H1 (cell line): ENCODE measurements around the gene C20orf96. TPM values are rescaled to one million over a fixed set of nuclear protein-coding genes. Genes with fewer than 3 reads are reported as not detected.

Experiments
- CTCF ChIA-PET: fragments of 300-600 bp; sonication (Branson Sonifier 250); formaldehyde crosslinking; loops from one replicate; lab custom pipeline; 2021; ENCODE audit not compliant: partially characterized antibody; lab: Charles Lee
- POLR2A ChIA-PET: fragments of 300-600 bp; sonication (Branson Sonifier 250); formaldehyde crosslinking; loops from one replicate; lab custom pipeline; 2021; ENCODE audit warnings: inconsistent platforms; ENCODE audit not compliant: partially characterized antibody; lab: Charles Lee
- DNase-seq, 2 experiments: peaks; one replicate each; pipeline versions ENCODE4 v3.0.0 to v3.0.0-alpha.2; 2010 to 2022; ENCODE audit warnings: low spot score in 2 of 2, low read depth in 1 of 2, mixed read lengths in 1 of 2
- FAIRE-seq: peaks from 2 replicates; lab custom pipeline; 2011; peaks lifted over from hg19 to GRCh38; lab: Jason Lieb, UNC
- H2AFZ ChIP-seq: 2 replicates; pipeline ENCODE4 v1.8.1; 2012; ENCODE audit warnings: low read length, inconsistent platforms
- H2AK5ac ChIP-seq: 2 replicates; pipeline ENCODE4 v1.6.1; 2013; ENCODE audit warnings: low read depth, low read length
- H2BK120ac ChIP-seq: replicated peaks from 2 replicates; pipeline ENCODE3; 2013; ENCODE audit warnings: low read depth, low read length, inconsistent platforms
- H2BK12ac ChIP-seq: 2 replicates; pipeline ENCODE4 v1.6.1; 2013; ENCODE audit warnings: low read depth, low read length
- H2BK15ac ChIP-seq: 2 replicates; pipeline ENCODE4 v1.6.1; 2013; ENCODE audit warnings: low read length
- H2BK20ac ChIP-seq: 2 replicates; pipeline ENCODE4 v1.6.1; 2013; ENCODE audit warnings: low read length
- H2BK5ac ChIP-seq: 2 replicates; pipeline ENCODE4 v1.6.1; 2013; ENCODE audit warnings: low read depth, low read length
- H3K14ac ChIP-seq: 2 replicates; pipeline ENCODE4 v1.6.1; 2013; ENCODE audit warnings: inconsistent platforms; ENCODE audit not compliant: insufficient read length
- H3K18ac ChIP-seq: 2 replicates; pipeline ENCODE4 v1.6.1; 2013; ENCODE audit warnings: low read length; ENCODE audit errors: extremely low read depth
- H3K23ac ChIP-seq: 2 replicates; pipeline ENCODE4 v1.6.1; 2013; ENCODE audit warnings: inconsistent platforms; ENCODE audit not compliant: insufficient read length
- H3K23me2 ChIP-seq: 2 replicates; pipeline ENCODE4 v1.6.1; 2013; ENCODE audit warnings: low read depth, low read length
- H3K27ac ChIP-seq: 2 replicates; pipeline ENCODE4 v1.6.1; 2011; ENCODE audit warnings: low read depth, low read length, inconsistent platforms
- H3K27me3 ChIP-seq, 4 experiments: replicated peaks in 1 of 4; 1 replicate in 1 of 4; 2 replicates in 3 of 4; pipeline versions ENCODE4 v1.6.1 to v1.8.1; 2011 to 2013; ENCODE audit warnings: low read length in 3 of 4, mild to moderate bottlenecking in 3 of 4, inconsistent platforms in 2 of 4, mixed read lengths in 2 of 4, moderate library complexity in 1 of 4; ENCODE audit not compliant: control insufficient read depth in 3 of 4, insufficient read depth in 3 of 4; ENCODE audit errors: extremely low read depth in 1 of 4
- H3K36me3 ChIP-seq, 4 experiments: 2 replicates each; pipeline versions ENCODE4 v1.6.1 to v1.8.1; 2011 to 2013; ENCODE audit warnings: mild to moderate bottlenecking in 4 of 4, low read length in 3 of 4, moderate library complexity in 2 of 4, control low read depth in 1 of 4, inconsistent platforms in 1 of 4; ENCODE audit not compliant: insufficient read depth in 4 of 4, control insufficient read depth in 2 of 4
- H3K4ac ChIP-seq: replicated peaks from 2 replicates; pipeline ENCODE3; 2013; ENCODE audit warnings: low read length, low read depth, mixed read lengths, inconsistent platforms; ENCODE audit not compliant: insufficient read length
- H3K4me1 ChIP-seq, 4 experiments: replicated peaks in 1 of 4; 1 replicate in 1 of 4; 2 replicates in 3 of 4; pipeline versions ENCODE4 v1.6.1 to v1.8.1; 2011 to 2013; ENCODE audit warnings: low read length in 3 of 4, inconsistent platforms in 2 of 4, mixed read lengths in 1 of 4; ENCODE audit not compliant: insufficient read depth in 4 of 4, control insufficient read depth in 3 of 4
- H3K4me2 ChIP-seq, 2 experiments: 2 replicates each; pipeline versions ENCODE4 v1.6.1 to v1.8.1; 2011 to 2013; ENCODE audit warnings: low read depth in 2 of 2, low read length in 2 of 2, control low read depth in 1 of 2, inconsistent platforms in 1 of 2, mild to moderate bottlenecking in 1 of 2; ENCODE audit not compliant: insufficient read depth in 1 of 2
- H3K4me3 ChIP-seq, 4 experiments: fragments of 200-600, 300-600 bp in 1 of 4; sonication (generic), shearing (Covaris generic), sonication (Bioruptor Twin) in 1 of 4; 2 replicates each; pipeline versions ENCODE4 v1.5.1 to v1.8.1; 2011 to 2016; ENCODE audit warnings: low read length in 4 of 4, low read depth in 3 of 4, control low read depth in 2 of 4, inconsistent platforms in 2 of 4, mild to moderate bottlenecking in 2 of 4, mixed read lengths in 1 of 4, moderate library complexity in 1 of 4; ENCODE audit not compliant: insufficient read depth in 2 of 4; ENCODE audit errors: extremely low read depth in 1 of 4
- H3K56ac ChIP-seq: replicated peaks from 2 replicates; pipeline ENCODE3; 2013; ENCODE audit warnings: low read depth, mild to moderate bottlenecking, mixed read lengths, low read length, inconsistent platforms; ENCODE audit not compliant: insufficient read length
- H3K79me1 ChIP-seq: 2 replicates; pipeline ENCODE4 v1.6.1; 2013; ENCODE audit warnings: low read depth, low read length, control low read depth
- H3K79me2 ChIP-seq, 2 experiments: 2 replicates each; pipeline versions ENCODE4 v1.6.1 to v1.8.1; 2012 to 2013; ENCODE audit warnings: low read length in 2 of 2, mild to moderate bottlenecking in 2 of 2, inconsistent platforms in 1 of 2; ENCODE audit not compliant: insufficient read depth in 2 of 2, control insufficient read depth in 1 of 2
- H3K9ac ChIP-seq, 4 experiments: replicated peaks in 1 of 4; 1 replicate in 1 of 4; 2 replicates in 3 of 4; pipeline versions ENCODE4 v1.6.1 to v1.8.1; 2011 to 2013; ENCODE audit warnings: low read depth in 3 of 4, low read length in 3 of 4, control low read depth in 2 of 4, mild to moderate bottlenecking in 2 of 4, moderate library complexity in 2 of 4, inconsistent platforms in 1 of 4; ENCODE audit errors: extremely low read depth in 1 of 4
- H3K9me3 ChIP-seq, 2 experiments: 2 replicates each; pipeline versions ENCODE4 v1.6.1 to v1.8.1; 2012 to 2013; ENCODE audit warnings: mild to moderate bottlenecking in 2 of 2, moderate library complexity in 2 of 2, control low read depth in 1 of 2, inconsistent platforms in 1 of 2, low read depth in 1 of 2, low read length in 1 of 2, mixed read lengths in 1 of 2; ENCODE audit not compliant: insufficient read depth in 2 of 2
- H4K20me1 ChIP-seq, 2 experiments: replicated peaks in 1 of 2; 2 replicates each; pipeline versions ENCODE3 to v1.8.1; 2011 to 2013; ENCODE audit warnings: inconsistent platforms in 2 of 2, low read length in 2 of 2, mild to moderate bottlenecking in 1 of 2; ENCODE audit not compliant: insufficient read depth in 2 of 2, control insufficient read depth in 1 of 2
- H4K5ac ChIP-seq: 2 replicates; pipeline ENCODE4 v1.6.1; 2013; ENCODE audit warnings: low read length, low read depth, mixed read lengths, inconsistent platforms; ENCODE audit not compliant: insufficient read length
- H4K8ac ChIP-seq: 2 replicates; pipeline ENCODE4 v1.8.0; 2013; ENCODE audit warnings: mild to moderate bottlenecking, moderate library complexity, low read length, inconsistent platforms; ENCODE audit not compliant: insufficient read depth; ENCODE audit errors: extremely low read depth
- H4K91ac ChIP-seq: replicated peaks from 2 replicates; pipeline ENCODE3; 2013; ENCODE audit warnings: low read length, mixed read lengths, inconsistent platforms; ENCODE audit not compliant: insufficient read length
- CHD1 ChIP-seq: IDR thresholded peaks from 2 replicates; pipeline ENCODE4 v1.6.1; 2012; ENCODE audit warnings: low read depth, low read length, improper control_type of control experiment
- CTBP2 ChIP-seq: IDR thresholded peaks from 2 replicates; pipeline ENCODE4 v1.7.0; 2011; ENCODE audit warnings: borderline replicate concordance, mild to moderate bottlenecking, moderate library complexity, mixed read lengths, low read length; ENCODE audit not compliant: insufficient read depth, insufficient read length
- KDM4A ChIP-seq: IDR thresholded peaks from one replicate; pipeline ENCODE4 v1.7.1; 2012; ENCODE audit warnings: low read depth, mild to moderate bottlenecking, moderate library complexity, low read length, inconsistent platforms; ENCODE audit not compliant: severe bottlenecking
- RFX5 ChIP-seq: IDR thresholded peaks from 2 replicates; pipeline ENCODE4 v1.6.1; 2011; ENCODE audit warnings: low read depth, low read length, improper control_type of control experiment, borderline replicate concordance
- SIRT6 ChIP-seq: IDR thresholded peaks from one replicate; pipeline ENCODE4 v1.7.1; 2012; ENCODE audit warnings: low read length, inconsistent platforms
- SP2 ChIP-seq: IDR thresholded peaks from 2 replicates; pipeline ENCODE4 v1.6.1; 2012; ENCODE audit warnings: mild to moderate bottlenecking, low read length, inconsistent platforms
- TBP ChIP-seq: IDR thresholded peaks from 2 replicates; pipeline ENCODE4 v1.6.1; 2011; ENCODE audit warnings: low read depth, low read length, improper control_type of control experiment
- ZNF274 ChIP-seq: IDR thresholded peaks from 2 replicates; pipeline ENCODE4 v1.7.0; 2012; ENCODE audit warnings: low read length, borderline replicate concordance; ENCODE audit errors: extremely low read depth
- WGBS, 2 experiments: shearing (Covaris generic) in 1 of 2; methylation state at CpG; one replicate each; pipeline versions ENCODE4 v1.1.6 to v1.1.7; 2013 to 2015; ENCODE audit warnings: low lambda C conversion rate in 2 of 2, mixed read lengths in 2 of 2, inconsistent platforms in 1 of 2, low coverage in 1 of 2, missing lambda C conversion rate in 1 of 2; ENCODE audit not compliant: insufficient replicate concordance in 2 of 2, insufficient coverage in 1 of 2, insufficient read length in 1 of 2; ENCODE audit errors: extremely low coverage in 1 of 2, missing lambda C conversion rate in 1 of 2; 5-methylcytosine and 5-hydroxymethylcytosine counted together
- polyA plus RNA-seq, 7 experiments: library from polyadenylated mRNA; depleted of rRNA in 3 of 7; stranded (reverse) in 5 of 7; unstranded in 2 of 7; fragments of >200 nt in 5 of 7; fragments of 200-250 nt in 2 of 7; gene quantifications; 1 replicate in 5 of 7; 2 replicates in 1 of 7; 4 replicates in 1 of 7; pipeline versions ENCODE4 v1.2.1 to v1.2.3, GENCODE V29; 2011 to 2013; ENCODE audit warnings: missing spikeins in 2 of 7, mixed read lengths in 2 of 7
- total RNA-seq: library from RNA; stranded (reverse); fragmentation: NEBNext Ultra II Directional; extraction: Animal tissue kit (Norgen Biotek cat#: 25700); gene quantifications from 2 replicates; pipeline ENCODE4 v1.2.1, GENCODE V29; 2021
- TF ChIP-seq, protein P1 (sequence below): IDR thresholded peaks from 2 replicates; pipeline ENCODE4 v1.6.1; 2012; ENCODE audit warnings: low read length, inconsistent platforms

C20orf96 gene
- total and polyA plus RNA-seq, 2 of the 8 experiments (the other 6 are each of a cell fraction or from before 2014, with no cell fraction given) = 19.2 to 21.0 TPM

DNA sequence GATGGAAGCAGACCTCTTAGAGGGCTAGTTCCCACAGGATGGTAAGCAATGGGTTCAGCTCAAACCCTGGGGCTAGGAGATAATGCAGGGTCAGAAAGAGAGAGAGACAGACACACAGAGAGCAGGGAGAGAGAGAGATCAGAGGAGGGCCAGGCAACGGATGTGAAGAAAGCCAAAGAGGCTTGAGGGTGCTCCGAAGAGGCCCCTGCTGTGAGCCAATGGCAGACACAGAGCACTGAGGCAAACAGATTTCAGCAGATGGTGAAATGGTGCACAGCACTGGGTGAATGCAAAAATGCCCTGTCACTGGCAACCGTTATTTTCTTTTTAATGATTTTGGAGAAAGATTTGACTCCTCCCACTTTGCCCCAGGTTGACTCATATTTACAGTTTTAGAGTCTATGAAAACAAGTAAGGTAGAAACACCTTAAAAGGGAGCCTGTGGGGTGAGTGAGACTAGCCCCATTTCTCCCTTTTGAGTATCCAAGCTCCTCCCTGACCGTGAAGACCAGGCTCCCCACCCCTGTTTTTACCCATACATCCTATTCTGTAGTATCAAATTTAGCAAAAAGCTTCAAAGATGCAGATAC, 32.2 kb downstream of the C20orf96 start:
- no peak overlapping the region for H2BK120ac ChIP-seq
- no peak overlapping the region for H2AFZ ChIP-seq
- H3K23ac ChIP-seq = no peak overlapping the region
- DNase-seq = no peak
- no peak for FAIRE-seq
- no peak overlapping the region for H4K5ac ChIP-seq
- no peak overlapping the region for H3K4me2 ChIP-seq
- H3K56ac ChIP-seq = no peak overlapping the region
- H3K4me3 ChIP-seq = no peak overlapping the region
- H3K9ac ChIP-seq = no peak overlapping the region
- no peak overlapping the region for H4K91ac ChIP-seq
- CTCF ChIA-PET = interaction anchor here (0.9 to 2.7 kb wide), 4 partner anchors 8 to 72 kb away, joined by 3 to 17 read pairs (median 6); no protein-coding TSS in a partner anchor
- no peak overlapping the region for H3K4ac ChIP-seq
- H3K4me1 ChIP-seq = no peaks in the 10 kb centered on the region
- H2BK15ac ChIP-seq = no peak overlapping the region
- no peak overlapping the region for H4K8ac ChIP-seq
- no peak overlapping the region for H3K14ac ChIP-seq
- peaks cover 11 to 43% (median 32%) of the 10 kb centered on the region in 4 experiments for H3K27me3 ChIP-seq
- H3K79me2 ChIP-seq = no peaks in the 10 kb centered on the region
- POLR2A ChIA-PET = interaction anchor here (1.4 to 1.6 kb wide), 2 partner anchors 8 to 37 kb away, joined by 3 to 8 read pairs; no protein-coding TSS in a partner anchor
- no peak overlapping the region for H2BK12ac ChIP-seq
- no peaks in the 10 kb centered on the region for H3K23me2 ChIP-seq
- H2BK5ac ChIP-seq = no peak overlapping the region
- H4K20me1 ChIP-seq = no peaks in the 10 kb centered on the region
- no peak overlapping the region for H3K18ac ChIP-seq
- no peaks in the 10 kb centered on the region for H3K9me3 ChIP-seq
- H3K79me1 ChIP-seq = no peaks in the 10 kb centered on the region
- H3K27ac ChIP-seq = no peak overlapping the region
- 61% methylated on average over 4 of the region's 4 CpGs; no CpG with 5 or more reads in 1 of the 2 experiments for WGBS, 2 experiments
- no peak overlapping the region for H2AK5ac ChIP-seq
- H3K36me3 ChIP-seq = no peaks in the 10 kb centered on the region
- H2BK20ac ChIP-seq = no peak overlapping the region
- no peak for TF ChIP-seq SIRT6
- no peak for TF ChIP-seq RFX5
- TF ChIP-seq, protein P1, sequence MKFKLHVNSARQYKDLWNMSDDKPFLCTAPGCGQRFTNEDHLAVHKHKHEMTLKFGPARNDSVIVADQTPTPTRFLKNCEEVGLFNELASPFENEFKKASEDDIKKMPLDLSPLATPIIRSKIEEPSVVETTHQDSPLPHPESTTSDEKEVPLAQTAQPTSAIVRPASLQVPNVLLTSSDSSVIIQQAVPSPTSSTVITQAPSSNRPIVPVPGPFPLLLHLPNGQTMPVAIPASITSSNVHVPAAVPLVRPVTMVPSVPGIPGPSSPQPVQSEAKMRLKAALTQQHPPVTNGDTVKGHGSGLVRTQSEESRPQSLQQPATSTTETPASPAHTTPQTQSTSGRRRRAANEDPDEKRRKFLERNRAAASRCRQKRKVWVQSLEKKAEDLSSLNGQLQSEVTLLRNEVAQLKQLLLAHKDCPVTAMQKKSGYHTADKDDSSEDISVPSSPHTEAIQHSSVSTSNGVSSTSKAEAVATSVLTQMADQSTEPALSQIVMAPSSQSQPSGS = no peak
- TF ChIP-seq TBP = no peak
- no peak for TF ChIP-seq CTBP2
- TF ChIP-seq KDM4A = no peak
- no peak for TF ChIP-seq CHD1
- no peak for TF ChIP-seq SP2
- TF ChIP-seq ZNF274 = no peak
